ENCODE results near the gene CACNA1F. TPM values are rescaled to one million over a fixed set of nuclear protein-coding genes. Genes with fewer than 3 reads are reported as not detected.

Gene CACNA1F
- total RNA-seq, 4 donors from 2014 or later: 0.10 to 0.21 (median 0.13) TPM; not detected in 1

GRCh38 chrX:49155900-49156837 lies 77.0 kb downstream of the CACNA1F start:
- peak; percentile 88 for DNase-seq
- no peaks in the 10 kb centered on the region for H3K4me1 ChIP-seq
- no peaks in the 10 kb centered on the region for H3K9me3 ChIP-seq
- H3K4me3 ChIP-seq (replicated peaks in 1 of 3): peak overlapping the region in 1 of 3 donors; percentile 36
- intact Hi-C loops (cut with DNase I): no loop called here
- no peaks in the 10 kb centered on the region for H3K27me3 ChIP-seq
- TF ChIP-seq, protein P1, sequence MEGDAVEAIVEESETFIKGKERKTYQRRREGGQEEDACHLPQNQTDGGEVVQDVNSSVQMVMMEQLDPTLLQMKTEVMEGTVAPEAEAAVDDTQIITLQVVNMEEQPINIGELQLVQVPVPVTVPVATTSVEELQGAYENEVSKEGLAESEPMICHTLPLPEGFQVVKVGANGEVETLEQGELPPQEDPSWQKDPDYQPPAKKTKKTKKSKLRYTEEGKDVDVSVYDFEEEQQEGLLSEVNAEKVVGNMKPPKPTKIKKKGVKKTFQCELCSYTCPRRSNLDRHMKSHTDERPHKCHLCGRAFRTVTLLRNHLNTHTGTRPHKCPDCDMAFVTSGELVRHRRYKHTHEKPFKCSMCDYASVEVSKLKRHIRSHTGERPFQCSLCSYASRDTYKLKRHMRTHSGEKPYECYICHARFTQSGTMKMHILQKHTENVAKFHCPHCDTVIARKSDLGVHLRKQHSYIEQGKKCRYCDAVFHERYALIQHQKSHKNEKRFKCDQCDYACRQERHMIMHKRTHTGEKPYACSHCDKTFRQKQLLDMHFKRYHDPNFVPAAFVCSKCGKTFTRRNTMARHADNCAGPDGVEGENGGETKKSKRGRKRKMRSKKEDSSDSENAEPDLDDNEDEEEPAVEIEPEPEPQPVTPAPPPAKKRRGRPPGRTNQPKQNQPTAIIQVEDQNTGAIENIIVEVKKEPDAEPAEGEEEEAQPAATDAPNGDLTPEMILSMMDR (IDR thresholded peaks at IDR 0.05): peak; percentile 24 to 82 (median 56)
- peak in 1 of 2 donors; percentile 73 for TF ChIP-seq POLR2A (IDR thresholded peaks at IDR 0.05)
- 4% methylated on average over 9 to 10 of the region's 65 CpGs for WGBS, 2 donors
- peak overlapping the region; percentile 69 to 94 (median 90) for H3K27ac ChIP-seq
- H3K36me3 ChIP-seq: no peaks in the 10 kb centered on the region

DNA sequence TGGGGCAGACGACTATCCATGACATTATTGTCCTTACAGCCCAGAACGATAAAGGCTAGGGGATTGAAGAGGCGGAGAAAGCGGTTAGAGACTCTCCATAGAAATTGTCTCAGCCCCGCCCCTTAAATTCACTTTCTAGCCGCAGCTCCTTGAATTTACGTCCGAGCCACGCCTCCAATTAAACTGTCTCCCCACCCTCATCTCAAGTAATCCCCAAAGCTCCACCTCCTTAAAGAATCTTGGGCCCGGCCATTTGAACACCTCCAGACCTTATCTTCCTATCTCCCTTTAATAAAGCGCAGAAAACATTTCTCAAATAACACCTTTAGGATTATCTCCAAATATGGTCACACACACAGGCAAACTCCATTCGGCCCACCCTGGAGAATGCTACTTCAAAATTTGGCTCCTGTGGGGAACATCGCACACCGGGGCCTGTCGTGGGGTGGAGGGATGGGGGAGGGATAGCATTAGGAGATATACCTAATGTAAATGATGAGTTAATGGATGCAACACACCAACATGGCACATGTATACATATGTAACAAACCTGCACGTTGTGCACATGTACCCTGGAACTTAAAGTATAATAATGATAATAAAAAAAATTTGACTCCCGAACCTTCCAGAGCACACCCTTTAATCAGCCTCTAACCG lies 77.8 kb downstream of the CACNA1F start:
- DNase-seq: peak; percentile 63 to 67
- intact Hi-C loops (cut with DNase I): no loop called here
- H3K27ac ChIP-seq: peak overlapping the region; percentile 69 to 94 (median 90)
- H3K4me3 ChIP-seq (replicated peaks in 1 of 3): peak overlapping the region in 1 of 3 donors; percentile 36
- TF ChIP-seq, protein P1 (IDR thresholded peaks at IDR 0.05): no peak
- TF ChIP-seq POLR2A (IDR thresholded peaks at IDR 0.05): peak in 1 of 2 donors; percentile 29
- no peaks in the 10 kb centered on the region for H3K27me3 ChIP-seq
- WGBS, 2 donors: 3 to 7% methylated on average over 17 to 18 of the region's 18 CpGs
- no peaks in the 10 kb centered on the region for H3K4me1 ChIP-seq
- H3K36me3 ChIP-seq: no peaks in the 10 kb centered on the region
- no peaks in the 10 kb centered on the region for H3K9me3 ChIP-seq

Other genes with a start within 250 kb of the CACNA1F start
- 10 to 100 TPM; 30.6 to 33.9 (median 33.4) TPM for gene GRIPAP1, start 231.1 kb downstream of the CACNA1F start, total RNA-seq
- gene TFE3, start 190.0 kb downstream of the CACNA1F start, total RNA-seq: 100 to 1,000 TPM in 3 of 4 donors, 10 to 100 TPM in 1; 68.4 to 160 (median 118) TPM
- 10 to 100 TPM in 1 of 4 donors, 1 to 10 TPM in 3; 5.1 to 14.4 (median 6.3) TPM for gene CCDC120, start 174.3 kb downstream of the CACNA1F start, total RNA-seq
- gene PRAF2, start 159.3 kb downstream of the CACNA1F start, total RNA-seq: 10 to 100 TPM; 19.2 to 32.9 (median 22.1) TPM
- 100 to 1,000 TPM in 3 of 4 donors, 10 to 100 TPM in 1; 99.8 to 184 (median 106) TPM for gene WDR45, start 153.5 kb downstream of the CACNA1F start, total RNA-seq
- gene GPKOW, start 109.6 kb downstream of the CACNA1F start, total RNA-seq: 10 to 100 TPM; 24.3 to 32.5 (median 28.0) TPM
- gene MAGIX, start 70.6 kb downstream of the CACNA1F start, total RNA-seq: 10 to 100 TPM; 16.5 to 40.9 (median 27.5) TPM
- 10 to 100 TPM in 3 of 4 donors, 1 to 10 TPM in 1; 6.2 to 25.7 (median 14.6) TPM for gene PLP2, start 61.4 kb downstream of the CACNA1F start, total RNA-seq
- gene PRICKLE3, start 47.0 kb downstream of the CACNA1F start, total RNA-seq: 10 to 100 TPM in 1 of 4 donors, 1 to 10 TPM in 3; 8.1 to 22.4 (median 9.6) TPM
- gene SYP, start 33.1 kb downstream of the CACNA1F start, total RNA-seq: 1 to 10 TPM; 1.9 to 4.8 (median 2.7) TPM
- gene CCDC22, start 2.1 kb upstream of the CACNA1F start, total RNA-seq: 10 to 100 TPM; 13.8 to 27.1 (median 18.8) TPM
- under 1 TPM in 2 of 4 donors, not detected in 2; 0.11 to 0.13 TPM for gene FOXP3, start 31.4 kb upstream of the CACNA1F start, total RNA-seq
- gene PPP1R3F, start 36.5 kb upstream of the CACNA1F start, total RNA-seq: 10 to 100 TPM in 3 of 4 donors, 1 to 10 TPM in 1; 7.7 to 15.7 (median 12.5) TPM
- gene GAGE10, start 70.3 kb upstream of the CACNA1F start, total RNA-seq: not detected
- not detected for gene GAGE12J, start 88.7 kb upstream of the CACNA1F start, total RNA-seq
- not detected for gene GAGE13, start 98.2 kb upstream of the CACNA1F start, total RNA-seq

Measured in thyroid gland (tissue), 4 donors.